Epithelial cell of esophagus (primary cell): Measurements from ENCODE around the gene BRD3.

Experiments
- DNase-seq: peaks from one replicate; pipeline ENCODE4 v3.0.0; 2010; ENCODE audit warnings: low read depth
- H3K4me3 ChIP-seq: 2 replicates; pipeline ENCODE4 v1.5.1; 2011; ENCODE audit warnings: mild to moderate bottlenecking, low read length, control low read depth
- CTCF ChIP-seq: IDR thresholded peaks from 2 replicates; pipeline ENCODE4 v1.5.1; 2011; ENCODE audit warnings: low read depth, mild to moderate bottlenecking, low read length, control low read depth, inconsistent platforms; ENCODE audit not compliant: insufficient read depth; ENCODE audit errors: missing control alignments

BRD3 gene

DNA sequence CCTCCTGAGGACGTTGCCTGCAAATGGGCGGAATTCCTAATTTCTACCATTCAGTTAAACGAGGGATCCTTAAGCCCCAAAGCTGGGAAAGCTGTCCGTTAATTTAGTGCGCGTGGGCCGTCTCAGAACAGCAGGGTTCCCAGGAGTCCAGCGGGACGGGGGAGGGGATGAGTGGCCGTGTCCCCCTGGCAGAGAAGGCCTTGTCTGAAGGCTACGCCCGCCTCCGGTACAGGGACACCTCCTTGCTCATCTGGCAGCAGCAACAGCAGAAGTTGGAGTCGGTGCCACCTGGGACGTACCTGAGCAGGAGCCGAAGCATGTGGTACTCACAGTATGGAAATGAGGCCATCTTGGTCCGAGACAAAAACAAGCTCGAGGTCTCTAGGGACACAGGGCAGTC is 41.2 kb downstream of the BRD3 start:
- DNase-seq: no peak
- H3K4me3 ChIP-seq: no peak overlapping the region
- TF ChIP-seq CTCF: no peak

GRCh38 chr9:134025606-134026541 is 42.0 kb downstream of the BRD3 start:
- DNase-seq: peak; percentile 32
- H3K4me3 ChIP-seq: peak overlapping the region; percentile 75
- no peak for TF ChIP-seq CTCF

DNA sequence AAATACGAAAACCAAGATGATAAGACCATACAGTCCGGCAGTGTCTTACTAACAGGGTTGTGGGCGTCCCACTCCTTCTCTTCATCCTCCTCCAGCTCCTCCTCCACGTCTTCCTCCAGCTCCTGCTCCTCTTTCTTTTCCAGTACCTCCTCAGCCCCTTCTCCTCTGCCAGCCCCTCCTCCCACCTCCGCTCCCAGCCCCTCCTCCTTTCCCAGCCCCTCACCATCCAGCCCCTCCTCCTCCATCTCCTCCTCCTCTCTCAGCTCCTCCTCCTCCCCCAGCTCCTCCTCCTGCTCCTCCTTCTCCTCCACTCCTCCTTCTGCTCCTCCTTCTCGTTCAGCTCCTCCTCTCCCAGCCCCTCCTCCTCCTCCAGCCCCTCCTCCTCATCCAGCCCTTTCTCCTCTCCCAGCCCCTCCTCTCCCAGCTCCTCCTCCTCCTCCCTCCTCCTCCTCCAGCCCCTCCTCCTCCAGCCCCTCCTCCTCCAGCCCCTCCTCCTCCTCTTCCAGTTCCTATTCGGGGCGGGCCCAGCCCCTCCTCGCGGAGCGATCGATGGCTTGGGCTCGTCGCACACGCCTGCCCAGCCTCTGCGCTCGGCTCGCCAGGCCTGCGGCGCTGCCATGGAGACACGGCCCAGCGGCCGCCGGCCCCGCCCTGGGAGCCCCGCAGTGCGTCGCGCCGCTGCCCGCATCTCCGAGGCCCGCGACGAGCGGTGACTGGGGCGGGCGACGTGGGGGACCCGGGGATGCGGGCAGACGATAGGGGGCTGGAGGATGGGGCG is 42.8 kb downstream of the BRD3 start, which contains the start of gene BRD3OS:
TSS of gene BRD3OS (plus strand) at position 654 of the 778 bp plus-strand sequence. CDS start 1,267 bp downstream, outside the sequence.
- no peak for TF ChIP-seq CTCF
- DNase-seq: peak; percentile 100

DNA sequence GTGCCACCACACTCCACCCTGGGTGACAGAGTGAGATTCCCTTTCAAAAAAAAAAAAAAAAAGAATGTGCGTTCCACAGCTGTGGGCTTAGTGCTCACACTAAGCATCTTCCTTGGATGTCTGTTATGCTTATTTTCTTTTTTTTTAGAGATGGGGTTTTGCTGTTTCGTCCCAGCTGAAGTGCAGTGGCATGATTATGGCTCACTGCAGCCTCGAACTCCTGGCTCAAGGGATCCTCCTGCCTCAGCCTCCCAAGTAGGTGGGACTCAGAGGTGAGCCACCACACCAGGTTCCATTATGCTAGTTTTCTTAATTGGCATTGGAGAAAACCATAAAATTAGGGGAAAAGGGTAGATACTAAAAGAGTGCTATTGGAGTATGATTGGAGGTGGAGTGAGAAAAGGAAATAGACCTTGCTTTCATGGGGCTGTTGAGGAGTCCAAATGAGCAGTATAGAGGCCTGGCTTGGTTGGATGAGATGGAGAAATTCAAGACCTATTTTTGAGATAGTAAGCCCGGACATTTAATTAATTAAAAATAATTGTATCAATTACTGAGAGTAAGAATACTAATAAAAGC is 43.5 kb downstream of the BRD3 start:
- no peak for DNase-seq
- TF ChIP-seq CTCF: no peak
- H3K4me3 ChIP-seq: peak overlapping the region; percentile 38

More for the DNA sequence above, 42.8 kb downstream of the BRD3 start, which contains the start of gene BRD3OS:
- peak within 1 kb of the TSS; percentile 75 for H3K4me3 ChIP-seq

DNA sequence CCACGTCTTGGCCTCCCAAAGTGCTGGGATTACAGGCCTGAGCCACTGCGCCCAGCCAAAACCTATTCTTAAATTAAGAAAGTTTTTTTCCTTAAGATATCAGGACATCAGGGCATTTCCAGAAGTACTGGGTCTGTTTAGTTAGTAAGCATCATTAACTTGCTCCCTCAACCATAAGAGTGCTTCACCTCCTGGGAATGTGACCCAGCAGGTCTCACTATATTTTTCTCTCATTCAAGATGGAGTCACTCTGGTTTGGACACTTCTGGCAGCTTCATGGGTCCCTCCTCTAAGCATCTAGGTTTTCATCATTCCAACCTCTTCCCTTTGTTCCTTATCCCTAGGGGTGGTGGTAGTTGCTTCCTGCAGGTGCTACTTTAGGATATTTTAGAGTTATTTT is 52.9 kb downstream of the BRD3 start:
- DNase-seq: peak; percentile 63
- TF ChIP-seq CTCF: no peak
- H3K4me3 ChIP-seq: no peak overlapping the region

DNA sequence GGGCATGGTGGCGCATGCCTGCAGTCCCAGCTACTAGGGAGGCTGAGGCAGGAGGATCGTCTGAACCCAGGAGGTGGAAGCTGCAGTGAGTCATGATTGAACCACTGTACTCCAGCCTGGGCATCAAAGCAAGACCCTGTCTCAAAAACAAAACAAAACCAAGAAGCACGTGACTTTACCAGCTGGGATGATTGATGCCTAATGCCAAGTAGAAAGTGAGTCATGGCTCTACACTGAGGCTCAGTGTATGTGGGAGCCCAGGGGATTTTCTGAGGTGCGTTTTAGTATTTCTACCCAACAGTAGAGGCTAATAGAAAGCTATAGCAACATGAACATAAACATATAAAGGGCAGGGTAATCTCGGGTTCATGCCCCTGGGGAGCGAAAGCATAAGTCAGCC is 56.4 kb downstream of the BRD3 start:
- no peak overlapping the region for H3K4me3 ChIP-seq
- TF ChIP-seq CTCF: no peak
- DNase-seq: no peak
